Activated CD4-positive, alpha-beta memory T cell treated with anti-CD3 and anti-CD28 coated beads, Interleukin-2, amount 10 ng/mL, durations not matched to agents 7 days and 5 days (primary cell): ENCODE measurements around the gene CAMSAP1. TPM values are rescaled to one million over a fixed set of nuclear protein-coding genes. Genes with fewer than 3 reads are reported as not detected.
"Not testable (repeated sequence)": the region's sequence is repeated elsewhere in the genome, so short reads cannot be mapped to it uniquely, and the experiment has no call there.

ENCODE experiments used
- CTCF ChIA-PET: fragments of 350-600 bp; sonication (Branson Sonifier 250); formaldehyde crosslinking; loops from one replicate; lab custom pipeline; 2021; ENCODE audit warnings: antibody characterized with exemption, inconsistent platforms; lab: Charles Lee
- POLR2A ChIA-PET: fragments of 350-600 bp; sonication (Branson Sonifier 250); formaldehyde crosslinking; loops from one replicate; lab custom pipeline; 2021; ENCODE audit warnings: antibody characterized with exemption; lab: Charles Lee
- DNase-seq: peaks from one replicate; pipeline ENCODE4 v3.0.0-alpha.2; 2020
- H3K27ac Mint-ChIP-seq: one replicate; pipeline ENCODE4 v1.8.0; 2021; ENCODE audit warnings: mild to moderate bottlenecking, mixed read lengths
- H3K27me3 Mint-ChIP-seq: one replicate; pipeline ENCODE4 v1.8.0; 2021; ENCODE audit warnings: mixed read lengths
- H3K36me3 Mint-ChIP-seq: one replicate; pipeline ENCODE4 v1.8.0; 2021; ENCODE audit warnings: low read depth, mixed read lengths
- H3K4me1 Mint-ChIP-seq: one replicate; pipeline ENCODE4 v1.8.0; 2021; ENCODE audit warnings: mixed read lengths
- H3K4me3 Mint-ChIP-seq: one replicate; pipeline ENCODE4 v1.8.0; 2021; ENCODE audit warnings: mild to moderate bottlenecking, mixed read lengths
- H3K9me3 Mint-ChIP-seq: one replicate; pipeline ENCODE4 v1.8.0; 2021; ENCODE audit warnings: mixed read lengths
- total RNA-seq, 2 experiments: library from RNA; stranded (reverse); gene quantifications; one replicate each; pipeline ENCODE4 v1.2.3, GENCODE V29; 2021

Gene CAMSAP1
- 10 to 100 TPM; 20.9 to 22.0 TPM for total RNA-seq

GRCh38 chr9:135907431-135908092, at the start of gene CAMSAP1:
CAMSAP1 (minus strand) TSS chr9:135907546; CDS start chr9:135907159, 387 bp downstream.
- POLR2A ChIA-PET: interaction anchor here (1.3 to 1.6 kb wide), 2 partner anchors 19 to 456 kb away, joined by 3 to 4 read pairs; partner anchors contain the start of gene DNLZ
- peak within 1 kb of the TSS; percentile 82 for H3K4me3 Mint-ChIP-seq
- H3K36me3 Mint-ChIP-seq: peaks cover 48% of the 10 kb centered on the region
- no peaks in the 10 kb centered on the region for H3K27me3 Mint-ChIP-seq
- peaks cover 52% of the 10 kb centered on the region for H3K4me1 Mint-ChIP-seq
- H3K9me3 Mint-ChIP-seq: no peaks in the 10 kb centered on the region
- CTCF ChIA-PET: interaction anchor here (0.7 to 1.0 kb wide), 2 partner anchors 9 to 66 kb away, joined by 3 read pairs; no protein-coding TSS in a partner anchor
- peak; percentile 96 for DNase-seq
- H3K27ac Mint-ChIP-seq: peak within 1 kb of the TSS; percentile 56

- DNase-seq: no peak
- no peak overlapping the region for H3K4me3 Mint-ChIP-seq
- POLR2A ChIA-PET: no interaction called here
- CTCF ChIA-PET: no interaction called here
- no peaks in the 10 kb centered on the region for H3K9me3 Mint-ChIP-seq
- H3K27ac Mint-ChIP-seq: no peak overlapping the region
- peaks cover 16% of the 10 kb centered on the region for H3K36me3 Mint-ChIP-seq
- no peaks in the 10 kb centered on the region for H3K27me3 Mint-ChIP-seq
- H3K4me1 Mint-ChIP-seq: peaks cover 18% of the 10 kb centered on the region
These were observed 49.4 kb upstream of the CAMSAP1 start for GRCh38 chr9:135956802-135957174.

GRCh38 chr9:135955934-135956801, 48.8 kb upstream of the CAMSAP1 start:
- peaks cover 16% of the 10 kb centered on the region for H3K36me3 Mint-ChIP-seq
- ChIA-PET POLR2A (no interaction called here), CTCF (no interaction called here)
- DNase-seq: no peak
- no peaks in the 10 kb centered on the region for H3K27me3 Mint-ChIP-seq
- H3K4me3 Mint-ChIP-seq: no peak overlapping the region
- H3K4me1 Mint-ChIP-seq: peaks cover 14% of the 10 kb centered on the region
- no peak overlapping the region for H3K27ac Mint-ChIP-seq
- no peaks in the 10 kb centered on the region for H3K9me3 Mint-ChIP-seq

- Mint-ChIP-seq H3K9me3 (no peaks in the 10 kb centered on the region), H3K27me3 (no peaks in the 10 kb centered on the region), H3K27ac (no peak overlapping the region), H3K36me3 (peaks cover 23% of the 10 kb centered on the region), H3K4me1 (no peaks in the 10 kb centered on the region), H3K4me3 (no peak overlapping the region)
- ChIA-PET CTCF (no interaction called here), POLR2A (no interaction called here)
- no peak for DNase-seq
These were observed 45.4 kb upstream of the CAMSAP1 start for GRCh38 chr9:135952664-135953206.

- POLR2A ChIA-PET: no interaction called here
- no peak for DNase-seq
- Mint-ChIP-seq H3K9me3 (no peaks in the 10 kb centered on the region), H3K27ac (no peak overlapping the region), H3K27me3 (no peaks in the 10 kb centered on the region), H3K4me1 (no peaks in the 10 kb centered on the region), H3K36me3 (peaks cover 28% of the 10 kb centered on the region), H3K4me3 (no peak overlapping the region)
- CTCF ChIA-PET: no interaction called here
These were observed 44.7 kb upstream of the CAMSAP1 start for GRCh38 chr9:135951889-135952663.

GRCh38 chr9:135951310-135951709, 44.0 kb upstream of the CAMSAP1 start:
- POLR2A ChIA-PET, H3K9me3 Mint-ChIP-seq, H3K27ac Mint-ChIP-seq, H3K4me1 Mint-ChIP-seq, CTCF ChIA-PET, H3K27me3 Mint-ChIP-seq, DNase-seq, H3K4me3 Mint-ChIP-seq: not testable (repeated sequence)
- H3K36me3 Mint-ChIP-seq: peaks cover 33% of the 10 kb centered on the region

- H3K36me3 Mint-ChIP-seq: peaks cover 37% of the 10 kb centered on the region
- POLR2A ChIA-PET, H3K27me3 Mint-ChIP-seq, DNase-seq, H3K27ac Mint-ChIP-seq, H3K9me3 Mint-ChIP-seq, CTCF ChIA-PET, H3K4me1 Mint-ChIP-seq, H3K4me3 Mint-ChIP-seq: not testable (repeated sequence)
These were observed 43.5 kb upstream of the CAMSAP1 start for GRCh38 chr9:135950841-135951240.

GRCh38 chr9:135950135-135950682, 42.9 kb upstream of the CAMSAP1 start:
- ChIA-PET CTCF (no interaction called here), POLR2A (no interaction called here)
- H3K36me3 Mint-ChIP-seq: peaks cover 44% of the 10 kb centered on the region
- no peak overlapping the region for H3K4me3 Mint-ChIP-seq
- no peaks in the 10 kb centered on the region for H3K27me3 Mint-ChIP-seq
- no peak for DNase-seq
- no peak overlapping the region for H3K27ac Mint-ChIP-seq
- no peaks in the 10 kb centered on the region for H3K4me1 Mint-ChIP-seq
- H3K9me3 Mint-ChIP-seq: no peaks in the 10 kb centered on the region

GRCh38 chr9:135949501-135950134, 42.3 kb upstream of the CAMSAP1 start:
- DNase-seq: no peak
- no peaks in the 10 kb centered on the region for H3K9me3 Mint-ChIP-seq
- ChIA-PET CTCF (no interaction called here), POLR2A (no interaction called here)
- H3K4me3 Mint-ChIP-seq: no peak overlapping the region
- no peaks in the 10 kb centered on the region for H3K4me1 Mint-ChIP-seq
- no peak overlapping the region for H3K27ac Mint-ChIP-seq
- no peaks in the 10 kb centered on the region for H3K27me3 Mint-ChIP-seq
- peaks cover 46% of the 10 kb centered on the region for H3K36me3 Mint-ChIP-seq

- H3K4me3 Mint-ChIP-seq: no peak overlapping the region
- H3K36me3 Mint-ChIP-seq: peaks cover 49% of the 10 kb centered on the region
- H3K9me3 Mint-ChIP-seq: no peaks in the 10 kb centered on the region
- POLR2A ChIA-PET: no interaction called here
- no peaks in the 10 kb centered on the region for H3K4me1 Mint-ChIP-seq
- H3K27me3 Mint-ChIP-seq: no peaks in the 10 kb centered on the region
- DNase-seq: no peak
- H3K27ac Mint-ChIP-seq: no peak overlapping the region
- CTCF ChIA-PET: no interaction called here
These were observed 41.6 kb upstream of the CAMSAP1 start for GRCh38 chr9:135948968-135949367.

- no peak overlapping the region for H3K4me3 Mint-ChIP-seq
- H3K9me3 Mint-ChIP-seq: no peaks in the 10 kb centered on the region
- ChIA-PET CTCF (no interaction called here), POLR2A (no interaction called here)
- H3K4me1 Mint-ChIP-seq: no peaks in the 10 kb centered on the region
- no peak for DNase-seq
- no peak overlapping the region for H3K27ac Mint-ChIP-seq
- peaks cover 1% of the 10 kb centered on the region for H3K27me3 Mint-ChIP-seq
- peaks cover 52% of the 10 kb centered on the region for H3K36me3 Mint-ChIP-seq
These were observed 41.1 kb upstream of the CAMSAP1 start for GRCh38 chr9:135948446-135948845.

- ChIA-PET CTCF (no interaction called here), POLR2A (no interaction called here)
- Mint-ChIP-seq H3K9me3 (no peaks in the 10 kb centered on the region), H3K27ac (no peak overlapping the region), H3K27me3 (peaks cover 1% of the 10 kb centered on the region), H3K4me3 (no peak overlapping the region), H3K4me1 (no peaks in the 10 kb centered on the region), H3K36me3 (peaks cover 54% of the 10 kb centered on the region)
- no peak for DNase-seq
These were observed 40.2 kb upstream of the CAMSAP1 start for GRCh38 chr9:135947582-135947981.
